Effector memory CD8-positive, alpha-beta T cell (primary cell): ENCODE measurements around the gene UBASH3A.
A peak's percentile ranks its signal among the peaks of the same experiment; 100 is the strongest.
"Not testable (repeated sequence)": the region's sequence is repeated elsewhere in the genome, so short reads cannot be mapped to it uniquely, and the experiment has no call there.

ENCODE experiments used
- ATAC-seq: fragments of 150-1000 bp; cut with Tn5 transposase; replicated peaks from 2 replicates; pipeline ENCODE4 v1.10.0; 2021; ENCODE audit warnings: mild to moderate bottlenecking, moderate library complexity
- DNase-seq, 3 experiments: peaks; one replicate each; pipeline ENCODE4 v3.0.0; 2021
- H3K27ac Mint-ChIP-seq, 2 donors: one replicate each; pipeline ENCODE4 v1.8.0; 2022; ENCODE audit warnings: mild to moderate bottlenecking in 2 of 2, mixed read lengths in 2 of 2, moderate library complexity in 2 of 2
- H3K27me3 Mint-ChIP-seq, 2 donors: one replicate each; pipeline ENCODE4 v1.8.0; 2022; ENCODE audit warnings: mixed read lengths in 2 of 2
- H3K36me3 Mint-ChIP-seq: one replicate; pipeline ENCODE4 v1.8.0; 2022; ENCODE audit warnings: mild to moderate bottlenecking, moderate library complexity, mixed read lengths; ENCODE audit not compliant: insufficient read depth
- H3K4me1 Mint-ChIP-seq, 2 donors: one replicate each; pipeline ENCODE4 v1.8.0; 2022; ENCODE audit warnings: low read depth in 2 of 2, mixed read lengths in 2 of 2
- H3K4me3 Mint-ChIP-seq, 2 donors: one replicate each; pipeline ENCODE4 v1.8.0; 2022; ENCODE audit warnings: mild to moderate bottlenecking in 2 of 2, mixed read lengths in 2 of 2, moderate library complexity in 2 of 2
- H3K9me3 Mint-ChIP-seq, 2 donors: one replicate each; pipeline ENCODE4 v1.8.0; 2022; ENCODE audit warnings: mixed read lengths in 2 of 2

The UBASH3A gene

GRCh38 chr21:42398436-42399028, 5.2 kb upstream of the UBASH3A start:
- DNase-seq: no peak
- Mint-ChIP-seq H3K36me3 (peaks cover 4% of the 10 kb centered on the region), H3K9me3 (peaks cover 0 to 6% of the 10 kb centered on the region in 2 donors), H3K4me3 (no peak overlapping the region), H3K27me3 (no peaks in the 10 kb centered on the region), H3K4me1 (peaks cover 25 to 29% of the 10 kb centered on the region in 2 donors), H3K27ac (peak overlapping the region in 1 of 2 donors; percentile 18)
- no peak for ATAC-seq

DNA sequence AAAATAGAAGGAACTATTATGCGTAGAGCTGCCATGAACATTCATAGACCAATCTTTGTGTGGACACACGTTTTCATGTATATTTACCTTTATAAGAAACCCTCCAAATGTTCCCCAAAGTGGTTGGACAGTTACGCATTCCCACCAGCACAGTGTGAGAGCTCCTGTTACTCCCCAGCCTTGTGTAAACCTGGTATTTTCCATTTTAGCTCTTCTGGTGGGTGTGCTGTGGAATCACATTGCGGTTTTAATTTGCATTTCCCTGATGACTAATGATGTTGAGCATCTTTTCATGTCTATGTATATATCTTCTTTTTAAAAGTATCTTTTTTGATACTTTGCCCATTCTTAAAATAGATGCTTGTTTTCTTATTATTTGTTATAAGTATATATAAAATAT, 3.2 kb upstream of the UBASH3A start:
- peaks cover 17% of the 10 kb centered on the region for H3K36me3 Mint-ChIP-seq
- no peak overlapping the region for H3K4me3 Mint-ChIP-seq
- no peaks in the 10 kb centered on the region for H3K27me3 Mint-ChIP-seq
- DNase-seq: no peak
- H3K27ac Mint-ChIP-seq: no peak overlapping the region
- H3K4me1 Mint-ChIP-seq: peaks cover 32 to 43% of the 10 kb centered on the region in 2 donors
- no peak for ATAC-seq
- H3K9me3 Mint-ChIP-seq: peaks cover 0 to 6% of the 10 kb centered on the region in 2 donors

- no peak for DNase-seq
- ATAC-seq: no peak
- H3K27me3 Mint-ChIP-seq: no peaks in the 10 kb centered on the region
- peaks cover 36 to 42% of the 10 kb centered on the region in 2 donors for H3K4me1 Mint-ChIP-seq
- peaks cover 23% of the 10 kb centered on the region for H3K36me3 Mint-ChIP-seq
- H3K27ac Mint-ChIP-seq: peak overlapping the region; percentile 28 to 72
- no peak overlapping the region for H3K4me3 Mint-ChIP-seq
- H3K9me3 Mint-ChIP-seq: peaks cover 0 to 6% of the 10 kb centered on the region in 2 donors
Observed at GRCh38 chr21:42401154-42401553, 2.5 kb upstream of the UBASH3A start.

DNA sequence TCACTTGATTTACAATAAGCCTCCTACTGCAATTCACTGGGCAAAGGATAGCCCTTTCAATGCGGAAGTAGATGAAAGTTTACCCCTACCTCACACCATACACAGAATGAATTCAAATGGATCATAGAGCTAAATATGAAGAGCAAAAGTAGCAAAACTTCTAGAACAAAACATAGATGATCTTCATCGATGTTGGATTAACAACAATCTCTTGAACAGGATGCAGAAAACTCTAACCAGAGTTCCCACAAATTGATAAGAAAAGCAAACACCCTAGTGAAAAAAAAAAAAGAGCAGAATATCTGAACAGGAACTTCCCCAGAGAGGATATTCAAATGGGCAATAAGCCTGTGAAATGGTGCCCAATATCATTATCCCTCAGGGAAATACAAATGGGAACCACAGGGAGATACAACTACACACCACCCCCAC, 1.9 kb upstream of the UBASH3A start:
- Mint-ChIP-seq H3K4me1 (peaks cover 43 to 48% of the 10 kb centered on the region in 2 donors), H3K9me3 (peaks cover 0 to 6% of the 10 kb centered on the region in 2 donors)
- ATAC-seq: no peak

DNA sequence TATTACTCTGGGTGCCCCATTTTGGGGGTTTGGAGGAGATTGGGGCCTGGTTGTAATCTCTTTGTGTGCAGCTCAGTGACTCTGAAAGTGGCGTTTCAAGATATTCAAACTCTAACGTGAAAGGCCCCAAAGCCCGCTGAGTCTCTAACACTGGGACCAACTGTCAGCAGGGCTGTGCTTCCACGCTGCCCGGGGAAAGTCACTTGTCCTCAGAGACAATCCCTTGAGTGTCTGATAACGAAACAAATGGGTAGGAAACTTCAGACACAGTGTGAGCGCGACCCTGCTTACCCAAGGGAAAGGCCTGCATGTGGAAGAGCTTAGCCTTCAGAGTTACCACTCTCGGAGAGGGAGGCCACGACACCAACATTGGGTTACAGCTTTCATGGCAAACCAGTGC, 837 bp downstream of the UBASH3A start:
- no peak for DNase-seq
- H3K27ac Mint-ChIP-seq: peak overlapping the region; percentile 96 to 97
- H3K9me3 Mint-ChIP-seq: peaks cover 0 to 6% of the 10 kb centered on the region in 2 donors
- H3K27me3 Mint-ChIP-seq: no peaks in the 10 kb centered on the region
- peaks cover 57 to 58% of the 10 kb centered on the region in 2 donors for H3K4me1 Mint-ChIP-seq
- ATAC-seq: peak; percentile 8
- peak overlapping the region; percentile 88 to 92 for H3K4me3 Mint-ChIP-seq
- peaks cover 30% of the 10 kb centered on the region for H3K36me3 Mint-ChIP-seq

More for the DNA sequence above, 1.9 kb upstream of the UBASH3A start:
- H3K27me3 Mint-ChIP-seq: no peaks in the 10 kb centered on the region
- no peak for DNase-seq
- peak overlapping the region; percentile 28 to 72 for H3K27ac Mint-ChIP-seq
- H3K36me3 Mint-ChIP-seq: peaks cover 30% of the 10 kb centered on the region
- H3K4me3 Mint-ChIP-seq: peak overlapping the region; percentile 32 to 55

- Mint-ChIP-seq H3K36me3 (peaks cover 30% of the 10 kb centered on the region), H3K9me3 (peaks cover 0 to 6% of the 10 kb centered on the region in 2 donors), H3K4me1 (peaks cover 57 to 63% of the 10 kb centered on the region in 2 donors), H3K27me3 (no peaks in the 10 kb centered on the region), H3K27ac (peak overlapping the region; percentile 96 to 97), H3K4me3 (peak overlapping the region; percentile 88 to 92)
- ATAC-seq (no peak), DNase-seq (no peak)
Observed at GRCh38 chr21:42405064-42406013, 1.6 kb downstream of the UBASH3A start.

DNA sequence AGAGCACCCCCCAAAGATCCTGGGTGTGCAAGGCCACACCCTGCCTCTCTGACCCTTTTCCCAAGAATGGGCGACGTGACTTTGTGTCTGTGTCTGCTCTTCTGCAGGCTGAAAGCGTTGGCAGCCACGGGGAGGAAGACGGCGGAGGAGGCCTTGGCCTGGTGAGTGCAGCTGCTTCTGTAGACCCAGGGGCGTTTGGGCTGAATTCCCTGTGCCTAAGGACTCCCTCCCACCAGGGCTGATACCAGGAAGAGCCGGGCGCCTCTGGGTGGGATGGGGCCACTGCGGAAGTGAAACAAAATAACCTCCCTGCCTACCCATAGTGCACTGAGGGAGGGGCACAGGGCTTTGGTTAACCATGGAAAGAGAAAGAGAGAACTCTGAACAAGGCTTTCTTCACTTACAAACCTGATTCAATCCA, 2.5 kb downstream of the UBASH3A start:
- Mint-ChIP-seq H3K4me1 (peaks cover 56 to 63% of the 10 kb centered on the region in 2 donors), H3K36me3 (peaks cover 30% of the 10 kb centered on the region), H3K27me3 (no peaks in the 10 kb centered on the region), H3K9me3 (peaks cover 0 to 6% of the 10 kb centered on the region in 2 donors), H3K4me3 (peak overlapping the region; percentile 88 to 92), H3K27ac (peak overlapping the region; percentile 96 to 97)
- ATAC-seq (peak; percentile 63), DNase-seq (peak; percentile 25 to 46 (median 36))

GRCh38 chr21:42406866-42407265, 3.2 kb downstream of the UBASH3A start:
- peaks cover 50 to 57% of the 10 kb centered on the region in 2 donors for H3K4me1 Mint-ChIP-seq
- peaks cover 0 to under 1% of the 10 kb centered on the region in 2 donors for H3K9me3 Mint-ChIP-seq
- peak overlapping the region; percentile 96 to 97 for H3K27ac Mint-ChIP-seq
- DNase-seq (no peak), ATAC-seq (no peak)
- H3K4me3 Mint-ChIP-seq: peak overlapping the region; percentile 88 to 92
- H3K27me3 Mint-ChIP-seq: no peaks in the 10 kb centered on the region
- H3K36me3 Mint-ChIP-seq: peaks cover 30% of the 10 kb centered on the region

DNA sequence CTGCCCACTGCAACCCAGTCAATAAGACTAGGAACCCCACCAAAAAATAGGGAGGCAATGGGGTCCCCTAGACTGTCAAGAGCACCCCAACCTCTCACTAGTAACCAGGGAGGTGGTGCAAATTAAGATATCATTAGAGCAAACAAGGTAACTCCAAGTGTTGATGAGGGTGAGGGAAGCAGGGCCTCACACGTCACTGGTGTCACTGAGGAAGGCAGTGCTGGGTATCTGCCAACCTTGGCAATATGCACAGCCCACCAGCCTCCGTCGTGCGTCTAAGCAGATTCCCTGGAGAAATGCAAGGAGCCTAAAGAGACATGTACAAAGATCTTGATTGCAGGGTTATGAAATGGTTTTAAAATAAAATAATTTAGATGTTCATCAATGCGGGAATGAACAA, 3.8 kb downstream of the UBASH3A start:
- H3K27me3 Mint-ChIP-seq: no peaks in the 10 kb centered on the region
- ATAC-seq: no peak
- H3K4me1 Mint-ChIP-seq: peaks cover 47 to 56% of the 10 kb centered on the region in 2 donors
- H3K27ac Mint-ChIP-seq: peak overlapping the region; percentile 96 to 97
- peak overlapping the region; percentile 88 to 92 for H3K4me3 Mint-ChIP-seq
- no peaks in the 10 kb centered on the region for H3K9me3 Mint-ChIP-seq
- no peak for DNase-seq
- peaks cover 30% of the 10 kb centered on the region for H3K36me3 Mint-ChIP-seq

- not testable (repeated sequence) for ATAC-seq, DNase-seq, H3K27ac Mint-ChIP-seq, H3K4me3 Mint-ChIP-seq, H3K27me3 Mint-ChIP-seq, H3K9me3 Mint-ChIP-seq
- Mint-ChIP-seq H3K36me3 (peaks cover 32% of the 10 kb centered on the region), H3K4me1 (peaks cover 50 to 53% of the 10 kb centered on the region in 2 donors)
Observed at GRCh38 chr21:42408718-42409117, 5.0 kb downstream of the UBASH3A start.

- ATAC-seq: no peak
- H3K36me3 Mint-ChIP-seq: peaks cover 33% of the 10 kb centered on the region
Observed at GRCh38 chr21:42409366-42409765, 5.7 kb downstream of the UBASH3A start.

GRCh38 chr21:42411197-42411869, 7.6 kb downstream of the UBASH3A start:
- no peaks in the 10 kb centered on the region for H3K27me3 Mint-ChIP-seq
- ATAC-seq (no peak), DNase-seq (no peak)
- H3K4me3 Mint-ChIP-seq: no peak overlapping the region
- peaks cover 40% of the 10 kb centered on the region for H3K36me3 Mint-ChIP-seq
- H3K27ac Mint-ChIP-seq: no peak overlapping the region
- H3K4me1 Mint-ChIP-seq: peaks cover 57 to 62% of the 10 kb centered on the region in 2 donors
- H3K9me3 Mint-ChIP-seq: no peaks in the 10 kb centered on the region

More at GRCh38 chr21:42409366-42409765, 5.7 kb downstream of the UBASH3A start:
- no peak overlapping the region for H3K27ac Mint-ChIP-seq
- no peaks in the 10 kb centered on the region for H3K27me3 Mint-ChIP-seq
- DNase-seq: no peak
- peaks cover 56% of the 10 kb centered on the region in 2 donors for H3K4me1 Mint-ChIP-seq
- H3K9me3 Mint-ChIP-seq: no peaks in the 10 kb centered on the region
- H3K4me3 Mint-ChIP-seq: peak overlapping the region; percentile 44 to 49
